Peyer's patch (tissue), 4 donors: Measurements from ENCODE around the gene DPYD.

Experiments used
- CTCF ChIP-seq, 6 experiments: fragments of 450-650 bp in 4 of 6; fragments of 200-600 bp in 2 of 6; sonication (generic) in 1 of 6; IDR thresholded peaks; one replicate each; pipeline ENCODE4 v1.5.1; 2017 to 2019; ENCODE audit warnings: antibody characterized with exemption in 6 of 6, mild to moderate bottlenecking in 3 of 6, moderate library complexity in 1 of 6
- POLR2A ChIP-seq, 2 donors: fragments of 450-650 bp; IDR thresholded peaks; one replicate each; pipeline ENCODE4 v1.5.1; 2017; ENCODE audit warnings: antibody characterized with exemption in 2 of 2, mild to moderate bottlenecking in 2 of 2, moderate library complexity in 2 of 2

GRCh38 chr1:97803026-97803425, 117.8 kb downstream of the DPYD start:
- TF ChIP-seq CTCF (IDR thresholded peaks at IDR 0.05) = no peak
- TF ChIP-seq POLR2A (IDR thresholded peaks at IDR 0.05) = no peak
